Fibroblast of skin of scalp (primary cell): Measurements from ENCODE around the gene ERVH48-1.
"Not testable (repeated sequence)": the region's sequence is repeated elsewhere in the genome, so short reads cannot be mapped to it uniquely, and the experiment has no call there.

Experiments
- DNase-seq: peaks from one replicate; pipeline ENCODE4 v3.0.0-alpha.2; 2013

The ERVH48-1 gene

DNA sequence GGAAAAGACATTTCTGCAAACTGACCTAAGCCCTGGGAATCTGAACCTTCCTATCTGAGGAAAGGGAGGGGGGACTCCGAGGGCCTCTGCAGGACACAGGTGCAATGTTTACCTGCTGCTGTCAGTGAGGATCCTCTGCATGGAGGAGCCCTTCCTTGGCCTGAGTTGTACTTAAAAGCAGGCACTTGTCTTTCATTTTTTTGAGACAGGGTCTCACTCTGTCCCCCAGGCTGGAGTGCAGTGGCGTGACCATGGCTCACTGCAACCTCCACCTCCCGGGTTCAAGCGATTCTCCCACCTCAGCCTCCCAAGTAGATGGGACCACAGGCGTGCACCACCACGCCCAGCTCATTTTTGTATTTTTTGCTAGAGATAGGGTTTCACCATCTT is 13.2 kb upstream of the ERVH48-1 start:
- DNase-seq: not testable (repeated sequence)

DNA sequence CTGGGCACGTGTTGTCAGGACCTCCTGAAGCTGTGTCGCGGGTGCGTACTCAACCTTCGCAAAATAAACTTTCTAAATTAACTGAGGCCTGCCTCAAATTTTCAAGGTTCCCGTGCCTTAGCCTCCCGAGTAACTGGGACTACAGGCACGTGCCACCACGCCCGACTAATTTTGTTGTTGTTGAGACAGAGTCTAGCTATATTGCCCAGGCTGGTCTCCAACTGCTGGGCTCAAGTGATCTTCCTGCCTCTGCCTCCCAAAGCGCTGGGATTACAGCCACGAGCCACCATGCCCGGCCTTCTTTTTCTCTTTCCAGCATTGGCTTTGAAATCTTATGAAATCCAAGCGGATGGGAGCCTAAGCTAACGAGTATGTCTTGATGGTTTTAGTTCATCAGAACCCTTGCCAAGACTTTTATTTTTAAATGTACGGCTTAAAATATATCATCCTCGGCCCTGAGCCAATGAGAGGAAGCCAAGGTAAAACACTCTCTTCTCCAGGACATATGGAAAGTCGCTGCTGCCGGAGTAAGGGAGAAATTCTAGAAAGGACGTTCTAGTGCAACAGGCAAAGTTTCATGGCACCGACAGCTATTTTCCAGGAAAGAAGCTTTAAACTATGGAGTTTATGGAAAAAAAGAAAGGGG is 12.7 kb upstream of the ERVH48-1 start:
- no peak for DNase-seq

DNA sequence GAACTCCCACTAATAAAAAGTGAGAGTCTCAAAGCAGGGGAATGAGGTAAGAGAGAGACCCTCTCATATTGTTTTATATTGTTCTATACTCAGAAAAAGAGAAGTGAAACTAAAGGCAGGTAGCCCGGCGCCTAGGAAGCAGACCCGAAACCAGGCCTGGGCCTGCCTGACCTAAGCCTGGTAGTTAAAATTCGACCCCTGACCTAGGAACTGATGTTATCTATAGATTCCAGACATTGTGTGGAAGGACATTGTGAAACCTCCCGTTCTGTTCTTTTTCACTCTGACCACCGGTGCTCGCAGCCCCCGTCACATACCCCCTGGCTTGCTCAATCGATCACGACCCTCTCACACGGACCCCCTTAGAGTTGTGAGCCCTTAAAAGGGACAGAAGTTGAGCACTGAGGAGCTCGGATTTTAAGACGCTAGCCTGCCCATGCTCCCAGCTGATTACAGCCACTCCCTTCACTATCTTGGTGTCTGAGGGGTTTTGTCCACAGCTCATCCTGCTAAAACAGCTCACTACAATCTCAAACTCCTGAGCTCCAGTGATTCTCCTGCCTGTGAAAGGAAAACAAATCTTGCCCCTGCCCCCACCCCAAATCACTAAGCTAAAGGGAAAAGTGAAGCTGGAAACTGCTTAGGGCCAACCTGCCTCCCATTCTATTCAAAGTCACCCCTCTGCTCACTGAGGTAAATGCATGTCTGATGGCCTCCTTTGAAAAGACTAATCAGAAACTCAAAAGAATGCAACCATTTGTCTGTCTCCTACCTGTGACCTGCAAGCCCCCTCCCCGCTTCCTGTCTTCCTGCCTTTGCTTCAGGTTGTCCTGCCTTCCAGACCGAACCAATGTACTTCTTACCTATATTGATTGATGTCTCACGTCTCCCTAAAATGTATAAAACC is 11.9 kb upstream of the ERVH48-1 start:
- not testable (repeated sequence) for DNase-seq

DNA sequence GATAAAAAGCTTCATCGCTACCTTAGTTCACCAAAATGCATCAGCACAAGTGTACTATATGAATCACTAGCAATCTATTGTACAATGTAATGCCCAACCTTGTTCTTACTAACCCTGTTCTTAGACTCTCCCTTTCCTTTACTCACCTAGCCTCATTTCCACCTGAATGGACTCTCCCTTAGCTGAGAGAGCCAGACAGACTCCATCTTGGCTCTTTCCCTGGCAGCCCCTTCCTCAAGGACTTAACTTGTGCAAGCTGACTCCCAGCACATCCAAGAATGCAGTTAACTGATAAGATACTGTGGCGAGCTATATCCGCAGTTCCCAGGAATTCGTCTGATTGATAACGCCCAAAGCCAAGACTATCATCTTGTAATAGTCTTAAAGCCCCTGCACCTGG is 10.9 kb upstream of the ERVH48-1 start:
- not testable (repeated sequence) for DNase-seq

DNA sequence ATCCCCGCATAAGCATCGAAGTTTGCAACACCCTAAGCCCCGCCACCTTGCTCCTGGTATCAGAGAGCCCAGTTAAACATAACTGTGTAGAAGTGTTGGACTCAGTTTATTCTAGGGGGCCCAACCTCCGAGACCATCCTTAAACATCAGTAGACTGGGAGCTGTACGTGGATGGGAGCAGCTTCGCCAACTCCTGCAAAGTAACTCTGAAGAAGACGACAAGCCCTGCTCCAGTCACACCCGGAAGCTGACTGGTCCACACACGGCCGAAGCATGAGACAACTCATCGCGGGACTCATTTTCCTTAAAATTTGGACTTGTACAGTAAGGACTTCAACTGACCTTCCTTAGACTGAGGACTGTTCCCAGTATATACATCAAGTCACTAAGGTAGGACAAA is 8.5 kb upstream of the ERVH48-1 start:
- not testable (repeated sequence) for DNase-seq

DNA sequence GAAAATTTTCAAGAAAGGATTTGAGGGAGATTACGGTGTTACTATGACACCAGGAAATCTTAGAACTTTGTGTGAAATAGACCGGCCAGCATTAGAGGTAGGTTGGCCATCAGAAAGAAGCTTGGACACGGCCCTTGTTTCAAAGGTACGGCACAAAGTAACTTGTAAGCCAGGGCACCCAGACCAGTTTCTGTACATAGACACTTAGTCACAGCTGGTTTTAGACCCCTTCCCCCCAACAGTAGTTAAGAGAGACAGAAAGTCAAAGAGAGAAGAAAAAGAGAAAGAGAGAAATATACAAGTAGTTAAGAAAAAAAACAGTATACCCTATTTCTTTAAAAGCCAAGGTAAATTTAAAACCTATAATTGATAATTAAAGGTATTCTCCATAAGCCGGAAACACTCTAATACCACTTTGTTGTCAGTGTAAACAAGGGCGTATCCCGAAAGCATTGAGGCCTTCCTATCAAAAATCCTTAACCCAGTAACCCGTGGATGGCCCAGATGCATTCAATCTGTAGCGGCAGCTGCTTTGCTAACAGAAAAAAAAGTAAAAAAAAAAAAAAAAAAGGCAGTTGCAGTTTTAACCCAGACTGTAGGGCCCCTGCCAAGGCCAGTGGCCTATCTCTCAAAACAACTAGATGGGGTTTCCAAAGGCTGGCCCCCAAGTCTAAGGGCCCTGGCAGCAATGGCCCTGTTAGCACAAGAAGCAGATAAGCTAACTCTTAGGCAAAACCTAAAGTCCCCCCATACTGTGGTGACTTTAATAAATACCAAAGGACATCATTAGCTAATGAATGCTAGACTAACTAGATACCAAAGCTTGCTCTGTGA is 7.9 kb upstream of the ERVH48-1 start:
- not testable (repeated sequence) for DNase-seq

DNA sequence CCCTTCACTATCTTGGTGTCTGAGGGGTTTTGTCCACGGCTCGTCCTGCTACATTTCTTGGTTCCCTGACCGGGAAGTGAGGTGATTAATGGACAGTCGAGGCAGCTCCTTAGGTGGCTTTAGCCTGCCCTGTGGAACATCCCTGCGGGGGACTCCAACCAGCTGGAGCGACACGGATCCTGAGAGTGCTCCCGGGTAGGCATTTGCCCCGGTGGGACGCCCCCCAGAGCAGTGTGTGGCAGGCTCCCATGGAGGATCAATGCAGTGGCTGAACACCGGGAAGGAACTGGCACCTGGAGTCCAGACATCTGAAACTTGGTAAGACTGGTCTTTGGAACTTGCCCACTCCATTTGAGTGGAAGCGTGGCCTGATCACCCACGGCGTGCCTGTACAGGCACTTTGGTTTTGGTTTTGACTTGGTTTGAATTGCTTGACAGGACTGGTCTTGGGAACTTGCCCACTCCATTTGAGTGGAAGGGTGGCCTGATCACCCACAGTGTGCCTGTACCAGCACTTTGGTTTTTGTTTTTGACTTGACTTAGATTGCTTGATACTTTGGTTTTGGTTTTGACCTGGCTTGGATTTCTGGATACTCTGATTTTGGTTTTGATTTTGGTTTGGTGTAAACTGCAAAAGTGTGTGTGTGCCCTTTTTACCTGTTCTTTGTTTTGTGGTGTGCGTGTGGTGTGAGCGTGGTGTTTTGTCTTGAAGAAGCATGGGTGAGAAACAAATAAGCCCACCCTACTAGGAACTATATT is 7.1 kb upstream of the ERVH48-1 start:
- not testable (repeated sequence) for DNase-seq

DNA sequence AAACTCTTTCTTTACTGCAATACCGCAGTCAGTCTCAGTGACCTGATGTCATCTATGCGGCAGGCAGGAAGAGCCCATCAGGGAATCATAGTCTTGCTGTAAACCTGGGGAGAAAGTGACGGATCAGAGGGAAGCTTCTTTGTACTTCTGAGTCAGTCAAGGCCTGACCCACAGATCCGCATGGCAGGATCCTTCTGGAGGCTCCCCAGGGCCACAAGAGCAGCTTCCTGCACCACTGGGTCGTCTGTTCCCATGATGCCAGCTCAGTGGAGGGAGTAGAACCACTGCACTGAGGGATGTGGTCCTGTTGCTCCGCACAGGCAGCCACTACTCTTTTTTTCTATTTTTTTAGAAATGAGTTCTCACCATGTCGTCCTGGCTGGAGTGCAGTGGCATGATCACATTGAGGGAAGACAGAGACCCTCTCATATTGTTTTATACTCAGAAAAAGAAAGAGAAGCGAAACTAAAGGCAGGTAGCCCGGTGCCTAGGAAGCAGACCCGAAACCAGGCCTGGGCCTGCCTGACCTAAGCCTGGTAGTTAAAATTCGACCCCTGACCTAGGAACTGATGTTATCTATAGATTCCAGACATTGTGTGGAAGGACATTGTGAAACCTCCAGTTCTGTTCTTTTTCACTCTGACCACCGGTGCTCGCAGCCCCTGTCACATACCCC is 6.3 kb upstream of the ERVH48-1 start:
- DNase-seq: no peak

DNA sequence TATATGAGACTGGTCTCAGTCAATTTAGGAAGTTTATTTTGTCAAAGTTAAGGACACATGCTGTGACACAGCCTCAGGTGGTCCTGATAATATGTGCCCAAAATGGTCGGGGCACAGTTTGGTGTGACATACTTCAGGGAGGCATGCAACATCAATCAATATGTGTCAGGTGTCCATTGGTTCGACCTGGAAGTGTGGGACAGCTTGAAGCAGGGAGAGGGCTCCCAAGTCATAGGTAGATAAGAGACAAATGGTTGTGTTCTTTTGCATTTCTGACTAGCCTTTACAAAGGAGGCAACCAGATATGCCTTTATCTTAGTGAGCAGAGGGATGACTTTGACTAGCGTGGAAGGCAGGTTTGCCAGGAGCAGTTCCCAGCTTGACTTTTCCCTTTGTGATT is 4.5 kb upstream of the ERVH48-1 start:
- no peak for DNase-seq

DNA sequence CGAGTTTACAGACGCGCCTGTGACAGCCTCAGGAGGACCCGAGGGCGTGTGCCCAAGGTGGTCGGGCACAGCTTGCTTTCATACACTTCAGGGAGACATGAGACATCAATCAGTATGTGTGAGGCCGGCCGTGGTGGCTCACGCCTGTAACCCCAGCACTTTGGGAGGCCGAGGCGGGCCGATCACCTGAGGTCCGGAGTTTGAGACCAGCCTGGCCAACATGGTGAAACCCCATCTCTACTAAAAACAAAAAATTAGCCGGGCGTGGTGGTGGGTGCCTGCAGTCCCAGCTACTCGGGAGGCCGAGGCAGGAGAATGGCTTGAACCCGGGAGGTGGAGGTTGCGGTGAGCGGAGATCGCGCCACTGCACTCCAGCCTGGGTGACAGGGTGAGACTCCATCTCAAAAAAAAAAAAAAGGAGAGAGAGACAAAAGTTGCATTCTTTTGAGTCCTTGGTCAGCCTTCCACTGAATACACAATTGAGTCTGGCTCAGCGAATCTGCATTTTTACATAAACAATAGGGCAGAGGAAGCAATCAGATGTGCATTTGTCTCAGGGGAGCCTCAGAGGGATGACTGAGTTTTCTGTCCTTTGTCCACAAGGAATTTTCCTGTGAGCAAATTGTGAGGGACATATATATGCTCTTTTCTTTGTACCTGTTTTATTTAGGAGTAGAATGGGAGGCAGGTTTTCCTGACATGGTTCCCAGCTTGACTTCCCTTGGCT is 2.2 kb upstream of the ERVH48-1 start:
- not testable (repeated sequence) for DNase-seq

DNA sequence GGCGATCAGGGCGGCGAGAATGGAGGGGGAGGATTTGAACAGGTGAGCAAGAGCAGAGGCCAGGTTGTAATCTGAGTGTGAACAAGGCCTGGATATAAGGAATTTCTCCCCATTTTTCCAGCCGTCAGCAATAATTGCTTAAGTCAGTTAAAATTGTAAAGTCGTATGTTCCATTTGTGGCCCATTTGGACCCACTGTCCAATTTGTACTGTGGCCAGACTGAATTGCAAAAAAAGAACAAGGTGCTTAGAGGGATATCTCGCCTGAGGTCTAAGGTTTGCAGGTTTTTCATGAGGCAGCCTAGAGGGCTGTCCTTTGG is 1.0 kb downstream of the ERVH48-1 start:
- no peak for DNase-seq

DNA sequence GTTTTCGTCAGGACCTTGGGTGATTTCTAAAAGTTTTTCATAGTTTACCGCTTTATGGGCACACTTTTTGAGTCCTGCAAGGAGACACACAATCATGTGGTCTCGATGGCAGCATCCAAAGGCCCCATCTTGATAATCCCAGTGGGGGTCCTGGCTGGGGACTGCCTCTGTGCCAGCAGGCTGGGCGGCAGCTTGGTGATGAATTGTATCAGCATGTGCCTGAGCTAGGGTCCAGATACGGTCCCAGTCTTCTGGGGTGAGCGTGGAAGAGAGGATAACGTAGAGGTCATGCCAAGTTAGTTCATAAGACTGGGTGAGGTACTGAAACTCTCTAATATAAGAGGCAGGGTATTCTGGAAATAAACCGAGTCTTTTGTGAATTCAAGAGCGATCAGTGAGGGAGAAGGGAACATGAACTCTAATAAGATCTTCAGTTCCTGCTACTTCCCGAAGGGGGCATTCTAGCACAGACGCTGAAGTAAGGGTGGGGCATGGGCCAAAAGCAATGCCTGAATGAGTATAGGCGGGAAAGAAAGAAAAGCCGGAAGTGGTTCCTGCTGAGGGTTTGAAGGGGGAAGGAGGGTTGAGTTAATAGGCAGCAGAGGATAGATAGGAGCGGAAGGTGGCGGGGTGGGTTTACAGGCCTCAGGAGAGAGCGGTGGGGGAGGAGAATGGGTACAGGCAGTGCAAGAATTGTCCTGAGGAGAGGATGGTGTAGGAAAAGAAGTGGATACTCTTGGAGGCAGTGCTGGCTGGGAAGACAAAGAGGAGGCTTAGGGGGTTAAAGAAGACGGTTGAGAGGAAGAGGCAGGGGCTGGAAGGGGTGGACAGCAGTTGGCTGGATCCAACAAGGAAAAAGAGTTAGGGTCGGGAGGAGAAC is 1.6 kb downstream of the ERVH48-1 start:
- DNase-seq: peak; percentile 94

DNA sequence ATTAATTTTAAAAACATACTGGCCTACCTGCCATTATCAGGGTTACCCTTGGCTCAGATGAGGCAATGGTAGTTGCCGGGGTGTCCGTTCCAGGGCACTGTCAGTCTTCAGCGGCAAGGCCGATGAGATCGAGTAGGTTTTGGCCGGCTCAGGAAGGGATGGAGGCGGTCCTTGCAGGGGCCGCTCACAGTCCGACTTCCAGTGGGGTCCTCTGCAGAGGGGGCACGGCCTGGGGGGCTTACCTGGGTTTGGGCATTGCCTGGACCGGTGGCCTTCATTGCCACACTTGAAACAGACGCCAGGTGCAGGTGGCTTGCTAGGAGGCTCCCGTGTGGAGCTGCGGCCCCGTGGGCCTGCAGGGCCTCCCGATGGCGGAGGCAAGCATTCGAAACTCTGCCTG is 2.5 kb downstream of the ERVH48-1 start:
- DNase-seq: no peak

DNA sequence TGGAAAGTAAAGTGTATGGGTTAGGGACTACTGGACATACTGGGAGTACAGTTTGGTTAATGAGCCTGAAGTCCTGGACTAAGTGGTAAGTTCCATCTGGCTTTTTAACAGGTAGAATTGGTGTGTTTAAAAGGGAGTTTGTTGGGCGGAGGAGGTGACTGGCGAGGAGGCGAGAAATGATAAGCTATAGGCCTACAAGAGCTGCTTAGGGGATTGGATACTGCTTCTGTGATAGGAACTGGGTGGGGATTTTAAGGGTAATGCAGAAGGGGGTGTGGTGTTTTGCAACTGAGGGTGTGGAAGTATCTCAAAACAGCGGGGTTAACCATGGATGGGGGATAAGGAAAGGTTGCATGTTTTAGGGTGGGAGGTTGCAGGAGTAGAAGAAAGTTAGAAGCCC is 3.5 kb downstream of the ERVH48-1 start:
- no peak for DNase-seq

DNA sequence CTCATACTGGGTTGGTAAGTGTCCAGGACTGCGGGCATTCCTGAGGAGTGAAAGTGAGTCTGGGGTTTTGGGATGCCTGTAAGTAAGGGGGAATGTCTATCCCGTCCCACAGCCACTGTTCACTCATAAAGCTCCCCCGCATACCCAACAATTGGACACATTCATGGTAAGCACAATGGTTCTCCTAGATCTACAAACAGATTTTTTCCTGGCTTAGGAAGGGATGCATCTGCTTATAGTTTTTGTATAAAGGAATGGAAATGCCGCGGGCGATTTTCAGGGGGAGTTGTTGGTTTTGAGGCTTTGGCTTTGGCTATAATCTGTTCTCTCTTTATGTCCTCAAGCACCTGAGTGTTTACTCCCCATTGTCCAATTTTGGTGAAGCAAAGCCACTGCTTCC is 7.1 kb downstream of the ERVH48-1 start:
- no peak for DNase-seq

DNA sequence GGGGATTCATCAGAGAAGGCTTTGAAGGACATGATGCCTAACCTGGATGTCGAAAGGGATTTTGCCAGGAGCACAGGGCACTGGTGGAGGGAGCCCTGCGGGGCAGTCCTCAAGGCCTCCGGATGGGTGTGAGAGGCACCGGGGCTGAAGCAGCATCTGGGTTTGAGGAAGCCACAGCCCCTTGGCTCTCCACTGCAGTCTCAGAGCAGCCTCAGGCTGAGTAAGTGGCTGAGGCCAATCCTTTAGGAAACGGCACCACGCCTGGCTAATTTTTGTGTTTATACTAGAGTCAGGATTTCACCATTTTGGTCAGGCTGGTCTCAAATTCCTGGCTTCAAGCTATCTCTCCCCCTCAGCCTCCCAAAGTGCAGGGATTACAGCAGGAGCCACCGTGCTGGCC is 12.0 kb downstream of the ERVH48-1 start:
- DNase-seq: no peak

DNA sequence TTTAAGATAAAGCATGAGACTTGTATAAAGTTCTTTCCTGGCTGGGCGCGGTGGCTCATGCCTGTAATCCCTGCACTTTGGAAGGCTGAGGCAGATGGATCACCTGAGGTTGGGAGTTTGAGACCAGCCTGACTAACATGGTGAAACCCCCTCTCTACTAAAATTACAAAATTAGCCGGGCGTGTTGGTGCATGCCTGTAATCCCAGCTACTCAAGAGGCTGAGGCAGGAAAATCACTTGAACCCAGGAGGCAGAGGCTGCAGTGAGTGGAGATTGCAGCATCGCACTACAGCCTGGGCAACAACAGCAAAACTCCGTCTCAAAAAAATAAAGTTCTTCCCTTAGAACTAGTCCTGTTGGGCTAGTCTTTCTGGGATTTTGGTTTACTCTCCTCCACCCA is 13.5 kb downstream of the ERVH48-1 start:
- not testable (repeated sequence) for DNase-seq

DNA sequence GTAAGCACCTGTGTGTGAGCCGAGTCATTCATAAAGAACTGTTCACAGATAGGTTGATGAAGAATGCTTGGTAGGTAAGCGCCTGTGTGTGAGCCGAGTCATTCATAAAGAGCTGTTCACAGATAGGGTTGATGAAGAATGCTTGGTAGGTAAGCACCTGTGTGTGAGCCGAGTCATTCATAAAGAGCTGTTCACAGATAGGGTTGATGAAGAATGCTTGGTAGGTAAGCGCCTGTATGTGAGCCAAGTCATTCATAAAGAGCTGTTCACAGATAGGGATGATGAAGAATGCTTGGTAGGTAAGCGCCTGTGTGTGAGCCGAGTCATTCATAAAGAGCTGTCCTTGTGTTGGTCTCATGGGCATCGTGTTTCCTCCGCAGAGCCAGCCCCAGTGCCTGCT is 16.9 kb downstream of the ERVH48-1 start:
- DNase-seq: not testable (repeated sequence)

DNA sequence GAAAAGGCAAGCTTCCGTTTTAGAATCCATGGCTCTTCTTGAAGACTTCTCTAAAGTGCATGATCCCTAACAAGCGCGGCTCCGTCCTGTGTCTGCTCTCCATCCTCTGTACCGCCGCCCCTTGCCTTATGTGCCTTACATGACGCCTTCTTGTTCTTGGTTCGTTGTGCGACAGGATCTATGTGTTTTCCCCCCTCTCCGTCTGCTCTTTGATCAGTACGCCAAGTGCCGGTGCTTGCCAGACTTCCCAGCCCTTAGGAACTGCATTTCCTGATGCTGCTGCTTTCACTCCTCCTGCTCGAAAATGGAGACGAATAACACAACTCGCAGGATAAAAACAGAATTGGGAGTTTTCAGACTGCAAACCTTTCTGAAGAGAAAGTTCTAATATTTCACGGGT is 19.2 kb downstream of the ERVH48-1 start:
- DNase-seq: no peak

DNA sequence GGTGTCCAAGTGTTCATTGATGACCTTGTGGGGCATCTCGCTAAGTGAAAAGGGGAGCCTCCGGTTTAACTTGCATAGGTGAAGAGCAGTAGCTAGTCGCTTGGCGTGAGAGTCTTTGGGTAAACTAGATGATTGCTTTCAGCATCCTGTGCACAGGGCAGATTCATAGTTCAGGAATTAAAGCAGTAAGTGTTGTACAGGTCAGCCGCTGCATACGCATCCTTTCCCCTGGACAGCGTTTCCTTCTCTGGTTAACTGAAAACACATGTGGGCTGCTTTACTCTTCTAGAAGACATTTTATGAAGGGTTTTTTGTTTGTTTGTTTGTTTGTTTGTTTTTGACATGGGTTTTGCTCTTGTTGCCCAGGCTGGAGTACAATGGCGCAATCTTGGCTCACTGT is 20.2 kb downstream of the ERVH48-1 start:
- DNase-seq: peak; percentile 12
